Ascending aorta (tissue), 2 donors: ENCODE data around the gene EXOC5. TPM values are rescaled to one million over a fixed set of nuclear protein-coding genes. Genes with fewer than 3 reads are reported as not detected.

ENCODE experiments used
- DNase-seq, 2 donors: peaks; one replicate each; pipeline ENCODE4 v3.0.0-alpha.2; 2019; ENCODE audit warnings: low spot score in 2 of 2
- H3K27ac ChIP-seq, 2 donors: fragments of 200-600 bp; sonication (generic); one replicate each; pipeline ENCODE4 v1.5.1; 2016 to 2017; ENCODE audit warnings: mild to moderate bottlenecking in 1 of 2
- H3K27me3 ChIP-seq: fragments of 200-600 bp; sonication (generic); one replicate; pipeline ENCODE4 v1.5.1; 2017
- H3K36me3 ChIP-seq, 2 donors: fragments of 200-600 bp; sonication (generic); one replicate each; pipeline ENCODE4 v1.5.1; 2016
- H3K4me1 ChIP-seq, 2 donors: fragments of 200-600 bp; sonication (generic); one replicate each; pipeline ENCODE4 v1.5.1; 2016 to 2017; ENCODE audit warnings: mild to moderate bottlenecking in 1 of 2
- H3K4me3 ChIP-seq, 2 donors: fragments of 200-600 bp; sonication (generic); one replicate each; pipeline ENCODE4 v1.5.1; 2016 to 2017; ENCODE audit warnings: mild to moderate bottlenecking in 1 of 2
- H3K9me3 ChIP-seq, 2 donors: fragments of 200-600 bp; sonication (generic); one replicate each; pipeline ENCODE4 v1.5.1; 2016
- CTCF ChIP-seq, 3 experiments: fragments of 200-600 bp in 2 of 3; fragments of 450-650 bp in 1 of 3; sonication (generic) in 2 of 3; IDR thresholded peaks; one replicate each; pipeline ENCODE4 v1.5.1; 2016 to 2019; ENCODE audit warnings: antibody characterized with exemption in 3 of 3, mild to moderate bottlenecking in 1 of 3, moderate library complexity in 1 of 3
- intact Hi-C: fragments of 100-400 bp; cut with DNase I; formaldehyde crosslinking; loops from one replicate; pipeline ENCODE4 v1.15.1; 2023
- total RNA-seq: library from RNA; depleted of rRNA; stranded (reverse); fragments of >200 nt; gene quantifications from one replicate; pipeline ENCODE4 v1.1.0, GENCODE V29; 2016

Gene EXOC5
- total RNA-seq, 1 donor from 2014 or later: 19.2 TPM

DNA sequence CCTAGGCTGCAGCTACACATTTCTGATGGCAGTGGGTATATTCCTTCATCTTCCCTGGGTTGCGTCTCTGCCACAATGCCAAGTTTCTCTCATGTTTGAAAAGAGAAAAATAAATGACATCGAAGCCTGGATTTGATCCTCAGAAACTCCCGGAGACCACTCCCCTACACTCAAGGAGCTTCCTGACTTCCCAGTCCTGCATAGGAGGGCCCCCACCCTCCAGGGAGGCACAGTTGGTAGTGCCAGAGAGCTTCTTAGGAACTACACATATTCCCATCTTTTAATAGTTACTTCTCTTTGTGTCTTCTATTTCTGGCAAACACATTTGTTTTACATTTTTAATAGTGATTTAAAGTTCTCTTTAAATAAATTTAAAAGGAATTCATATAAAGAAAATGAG, 30.8 kb upstream of the EXOC5 start:
- intact Hi-C loops: no loop called here

DNA sequence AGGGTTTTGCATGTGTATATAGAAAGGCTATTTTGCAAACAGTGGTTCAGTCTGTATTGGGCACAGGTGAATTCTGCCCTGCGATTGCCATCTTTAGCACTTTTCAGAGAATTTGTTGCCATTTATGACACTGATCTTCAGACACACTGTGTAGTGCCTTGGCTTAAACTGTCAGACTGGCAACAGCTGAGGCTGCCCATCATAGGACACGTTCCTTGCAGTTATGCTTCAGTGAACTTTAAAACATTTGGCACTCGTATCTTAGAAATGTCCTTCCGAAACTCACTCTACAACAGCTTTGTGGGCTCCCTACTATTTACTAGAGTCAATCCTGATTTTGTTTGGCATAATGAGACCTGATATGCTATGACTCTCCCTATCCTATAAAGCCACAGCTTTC, 29.1 kb upstream of the EXOC5 start:
- no peak overlapping the region for H3K4me3 ChIP-seq
- no peak for TF ChIP-seq CTCF (IDR thresholded peaks at IDR 0.05)
- H3K27me3 ChIP-seq: no peaks in the 10 kb centered on the region
- DNase-seq: no peak
- no peaks in the 10 kb centered on the region for H3K9me3 ChIP-seq
- H3K36me3 ChIP-seq: peaks cover 0 to 4% of the 10 kb centered on the region in 2 donors
- no peaks in the 10 kb centered on the region for H3K4me1 ChIP-seq
- intact Hi-C loops: no loop called here
- H3K27ac ChIP-seq: no peak overlapping the region

More for the DNA sequence above, 30.8 kb upstream of the EXOC5 start:
- no peaks in the 10 kb centered on the region for H3K4me1 ChIP-seq
- H3K36me3 ChIP-seq: peaks cover 0 to 4% of the 10 kb centered on the region in 2 donors
- no peaks in the 10 kb centered on the region for H3K9me3 ChIP-seq
- H3K27ac ChIP-seq: no peak overlapping the region
- no peak for TF ChIP-seq CTCF (IDR thresholded peaks at IDR 0.05)
- H3K27me3 ChIP-seq: no peaks in the 10 kb centered on the region
- H3K4me3 ChIP-seq: no peak overlapping the region
- DNase-seq: no peak

DNA sequence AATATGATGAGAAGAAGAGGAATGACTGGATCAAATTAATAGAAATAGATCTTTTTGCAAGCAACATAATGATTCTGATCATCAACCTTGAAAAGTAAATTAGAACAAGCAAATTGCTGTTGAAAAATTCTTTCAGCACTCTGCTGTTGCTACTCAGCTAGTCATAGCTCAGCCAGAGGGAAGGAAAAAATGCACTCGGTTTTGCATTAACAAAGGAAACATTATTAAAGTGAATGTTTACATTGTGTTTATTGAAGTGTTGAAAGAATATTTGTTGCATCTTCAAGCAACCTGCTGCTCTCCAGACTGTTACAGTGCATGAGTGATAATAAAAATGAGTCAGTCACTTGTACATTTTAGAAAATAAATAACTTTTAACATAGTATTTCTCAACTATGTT, 26.5 kb upstream of the EXOC5 start:
- TF ChIP-seq CTCF (IDR thresholded peaks at IDR 0.05): no peak
- intact Hi-C loops: no loop called here
- no peak overlapping the region for H3K4me3 ChIP-seq
- H3K27me3 ChIP-seq: no peaks in the 10 kb centered on the region
- no peak for DNase-seq
- H3K36me3 ChIP-seq: peaks cover 0 to 4% of the 10 kb centered on the region in 2 donors
- H3K27ac ChIP-seq: no peak overlapping the region
- no peaks in the 10 kb centered on the region for H3K9me3 ChIP-seq
- no peaks in the 10 kb centered on the region for H3K4me1 ChIP-seq

DNA sequence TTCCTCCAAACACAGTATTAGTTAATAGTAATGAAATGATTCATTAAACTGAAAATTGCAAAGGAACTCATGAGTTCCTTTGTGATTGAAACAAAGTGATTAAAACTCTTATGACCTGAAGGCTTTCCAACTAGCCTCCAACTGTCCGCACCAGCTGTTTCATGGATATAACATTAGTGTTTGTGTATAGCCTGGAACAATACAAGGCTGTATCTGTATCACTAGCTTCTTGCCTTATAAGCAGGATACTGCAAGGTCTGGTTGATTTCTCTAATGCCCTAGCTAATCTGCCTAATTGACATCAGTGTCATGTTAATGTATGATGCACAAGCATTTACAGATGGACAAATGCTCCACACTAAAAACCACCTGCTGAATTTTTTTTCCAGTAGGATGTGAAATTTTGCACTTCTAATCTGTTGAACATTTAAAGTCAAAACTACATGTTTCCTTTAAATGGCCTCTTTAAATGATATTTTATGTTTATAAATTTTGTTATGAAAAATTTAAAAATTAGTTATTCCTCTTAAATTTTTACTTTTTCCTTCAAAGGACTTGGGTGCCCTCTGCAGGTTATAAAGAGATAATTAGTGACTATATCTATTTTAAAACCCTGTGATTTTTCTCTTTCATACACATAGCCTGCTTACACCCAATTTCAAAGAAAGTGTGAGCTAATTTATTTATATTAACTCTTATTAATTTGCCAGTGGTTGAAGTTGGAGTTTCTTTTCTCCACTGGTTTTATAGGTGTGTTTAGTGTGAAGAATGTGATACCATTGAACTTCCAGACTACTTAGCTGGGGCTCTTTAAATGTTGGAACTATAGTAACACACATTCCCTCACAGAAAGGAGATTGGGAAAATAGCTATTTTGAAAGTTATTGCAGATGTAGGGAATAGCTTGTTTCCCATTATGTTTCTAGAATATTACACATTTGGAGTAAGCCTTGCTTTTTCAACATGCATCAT, 25.4 kb upstream of the EXOC5 start:
- no peak overlapping the region for H3K4me3 ChIP-seq
- no peaks in the 10 kb centered on the region for H3K27me3 ChIP-seq
- peak in 1 of 3 experiments; percentile 28 for TF ChIP-seq CTCF (IDR thresholded peaks at IDR 0.05)
- no peak for DNase-seq
- no peaks in the 10 kb centered on the region for H3K4me1 ChIP-seq
- peaks cover 0 to 4% of the 10 kb centered on the region in 2 donors for H3K36me3 ChIP-seq
- intact Hi-C loops: no loop called here
- H3K27ac ChIP-seq: no peak overlapping the region
- no peaks in the 10 kb centered on the region for H3K9me3 ChIP-seq

DNA sequence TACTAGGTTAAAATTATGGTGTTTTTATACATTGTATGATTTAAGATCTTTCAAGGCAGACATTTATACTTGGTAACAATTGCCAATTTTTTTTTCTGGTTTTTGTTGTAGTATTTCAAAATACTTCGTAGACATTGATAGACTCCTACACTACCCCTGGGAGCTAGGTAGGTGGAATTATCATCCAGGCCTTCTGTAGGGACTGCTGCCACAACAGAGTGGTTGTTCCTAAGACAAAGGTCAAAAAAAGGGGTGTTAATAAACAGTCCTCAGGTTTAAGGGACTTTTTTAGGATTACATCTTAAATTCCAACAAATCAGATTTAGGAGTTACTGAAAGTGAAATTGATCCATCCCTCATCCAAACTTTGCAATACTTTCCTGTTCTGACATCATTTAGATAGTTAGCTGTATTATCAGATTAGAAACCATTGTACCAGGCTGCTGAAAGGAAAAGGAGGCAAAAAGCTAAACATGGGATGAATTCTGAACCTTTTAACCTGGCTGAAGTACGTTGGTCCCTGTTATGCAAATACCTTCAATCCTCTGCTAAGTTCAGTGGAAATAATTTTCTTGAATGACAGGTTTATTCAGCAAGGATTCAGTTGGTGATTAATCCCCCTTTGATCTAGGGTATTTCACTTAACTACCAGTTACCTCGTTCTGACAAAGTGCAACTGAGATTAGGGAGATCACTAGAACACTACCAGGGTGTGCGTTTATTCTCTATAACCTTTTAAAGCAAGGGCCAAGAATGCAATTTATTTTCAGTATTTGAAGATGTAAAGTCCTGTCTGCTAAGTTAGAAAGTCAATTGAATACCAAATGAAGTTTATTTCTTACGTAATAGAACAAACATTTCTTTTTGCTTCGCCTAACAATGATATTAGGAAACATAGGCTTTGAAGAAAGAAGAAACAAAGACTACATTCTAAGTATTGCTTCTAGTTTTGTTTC, 23.3 kb upstream of the EXOC5 start:
- no peak overlapping the region for H3K4me3 ChIP-seq
- H3K4me1 ChIP-seq: no peaks in the 10 kb centered on the region
- H3K36me3 ChIP-seq: peaks cover 8 to 9% of the 10 kb centered on the region in 2 donors
- intact Hi-C loops: no loop called here
- no peak for DNase-seq
- H3K27ac ChIP-seq: no peak overlapping the region
- H3K9me3 ChIP-seq: no peaks in the 10 kb centered on the region
- H3K27me3 ChIP-seq: no peaks in the 10 kb centered on the region
- no peak for TF ChIP-seq CTCF (IDR thresholded peaks at IDR 0.05)
